Stomach smooth muscle (tissue), 2 donors: ENCODE data around the gene C1QC.
A peak's percentile ranks its signal among the peaks of the same experiment; 100 is the strongest.

Experiments
- H3K27ac ChIP-seq: one replicate; pipeline ENCODE4 v1.7.0; 2013; ENCODE audit warnings: mild to moderate bottlenecking, low read length, inconsistent platforms
- H3K27me3 ChIP-seq, 2 donors: one replicate each; pipeline ENCODE4 v1.7.0; 2013; ENCODE audit warnings: low read length in 2 of 2; ENCODE audit not compliant: insufficient read depth in 2 of 2, control insufficient read depth in 1 of 2
- H3K36me3 ChIP-seq, 2 donors: one replicate each; pipeline ENCODE4 v1.7.0; 2013; ENCODE audit warnings: low read length in 2 of 2; ENCODE audit not compliant: control insufficient read depth in 2 of 2, insufficient read depth in 2 of 2
- H3K4me1 ChIP-seq: one replicate; pipeline ENCODE4 v1.7.0; 2013; ENCODE audit warnings: low read length; ENCODE audit not compliant: control insufficient read depth, insufficient read depth
- H3K4me3 ChIP-seq, 2 donors: one replicate each; pipeline ENCODE4 v1.7.0; 2013; ENCODE audit warnings: low read length in 2 of 2
- H3K9ac ChIP-seq, 2 donors: one replicate each; pipeline ENCODE4 v1.7.0; 2013; ENCODE audit warnings: low read length in 2 of 2, mild to moderate bottlenecking in 1 of 2
- H3K9me3 ChIP-seq, 2 donors: one replicate each; pipeline ENCODE4 v1.7.0; 2013; ENCODE audit warnings: low read length in 2 of 2; ENCODE audit not compliant: control insufficient read depth in 2 of 2
- donor health status: healthy.
- donor health status: Pancreatic carcinoma.

The C1QC gene

GRCh38 chr1:22636353-22636752 lies 7.1 kb upstream of the C1QC start, which contains the start of gene C1QA:
C1QA (plus strand) TSS chr1:22636628; CDS start chr1:22637617, 989 bp downstream.
- H3K27ac ChIP-seq: no peak within 1 kb of the TSS

GRCh38 chr1:22636927-22637326 lies 6.5 kb upstream of the C1QC start:
- H3K4me1 ChIP-seq: peaks cover 3% of the 10 kb centered on the region
- no peak overlapping the region for H3K9ac ChIP-seq
- H3K27me3 ChIP-seq: peaks cover 10 to 16% of the 10 kb centered on the region in 2 donors
- no peaks in the 10 kb centered on the region for H3K36me3 ChIP-seq
- H3K27ac ChIP-seq: no peak overlapping the region
- H3K9me3 ChIP-seq: no peaks in the 10 kb centered on the region
- H3K4me3 ChIP-seq: peak overlapping the region in 1 of 2 donors; percentile 40

More at GRCh38 chr1:22636353-22636752, 7.1 kb upstream of the C1QC start, which contains the start of gene C1QA:
- Histone ChIP-seq H3K9ac (peak within 1 kb of the TSS in 1 of 2 donors; percentile 20), H3K36me3 (no peaks in the 10 kb centered on the region), H3K4me3 (peak within 1 kb of the TSS in 1 of 2 donors; percentile 40), H3K9me3 (no peaks in the 10 kb centered on the region), H3K4me1 (no peaks in the 10 kb centered on the region), H3K27me3 (peaks cover 7 to 16% of the 10 kb centered on the region in 2 donors)

- no peak overlapping the region for H3K9ac ChIP-seq
- H3K36me3 ChIP-seq: no peaks in the 10 kb centered on the region
- peaks cover 3% of the 10 kb centered on the region for H3K4me1 ChIP-seq
- no peaks in the 10 kb centered on the region for H3K9me3 ChIP-seq
- H3K4me3 ChIP-seq: peak overlapping the region in 1 of 2 donors; percentile 40
- peaks cover 10 to 19% of the 10 kb centered on the region in 2 donors for H3K27me3 ChIP-seq
- no peak overlapping the region for H3K27ac ChIP-seq
Observed at GRCh38 chr1:22637907-22638445, 5.5 kb upstream of the C1QC start.

GRCh38 chr1:22638476-22639234 lies 4.8 kb upstream of the C1QC start:
- H3K9ac ChIP-seq: no peak overlapping the region
- no peak overlapping the region for H3K27ac ChIP-seq
- peaks cover 3% of the 10 kb centered on the region for H3K4me1 ChIP-seq
- no peaks in the 10 kb centered on the region for H3K36me3 ChIP-seq
- no peak overlapping the region for H3K4me3 ChIP-seq
- H3K9me3 ChIP-seq: no peaks in the 10 kb centered on the region
- peaks cover 10 to 19% of the 10 kb centered on the region in 2 donors for H3K27me3 ChIP-seq

GRCh38 chr1:22639286-22639685 lies 4.1 kb upstream of the C1QC start:
- Histone ChIP-seq H3K27ac (no peak overlapping the region), H3K4me3 (no peak overlapping the region), H3K9me3 (no peaks in the 10 kb centered on the region), H3K36me3 (no peaks in the 10 kb centered on the region), H3K4me1 (peaks cover 3% of the 10 kb centered on the region), H3K27me3 (peaks cover 10 to 19% of the 10 kb centered on the region in 2 donors), H3K9ac (no peak overlapping the region)

- no peak overlapping the region for H3K27ac ChIP-seq
Observed at GRCh38 chr1:22641247-22641646, 2.2 kb upstream of the C1QC start.

GRCh38 chr1:22641906-22642636 lies 1.4 kb upstream of the C1QC start:
- H3K9me3 ChIP-seq: no peaks in the 10 kb centered on the region
- peaks cover 3% of the 10 kb centered on the region for H3K4me1 ChIP-seq
- H3K27ac ChIP-seq: no peak overlapping the region
- H3K27me3 ChIP-seq: peaks cover 9 to 14% of the 10 kb centered on the region in 2 donors
- H3K36me3 ChIP-seq: no peaks in the 10 kb centered on the region
- H3K4me3 ChIP-seq: peak overlapping the region in 1 of 2 donors; percentile 29
- no peak overlapping the region for H3K9ac ChIP-seq

More at GRCh38 chr1:22641247-22641646, 2.2 kb upstream of the C1QC start:
- Histone ChIP-seq H3K4me3 (no peak overlapping the region), H3K27me3 (peaks cover 10 to 14% of the 10 kb centered on the region in 2 donors), H3K4me1 (peaks cover 3% of the 10 kb centered on the region), H3K9me3 (no peaks in the 10 kb centered on the region), H3K9ac (no peak overlapping the region), H3K36me3 (no peaks in the 10 kb centered on the region)

- no peak overlapping the region for H3K4me3 ChIP-seq
Observed at GRCh38 chr1:22643928-22644327, 495 bp downstream of the C1QC start.

GRCh38 chr1:22645931-22646330 lies 2.5 kb downstream of the C1QC start:
- Histone ChIP-seq H3K4me1 (peaks cover 3% of the 10 kb centered on the region), H3K27me3 (peaks cover 3 to 14% of the 10 kb centered on the region in 2 donors), H3K27ac (no peak overlapping the region), H3K36me3 (no peaks in the 10 kb centered on the region), H3K9ac (peak overlapping the region in 1 of 2 donors; percentile 4), H3K4me3 (no peak overlapping the region), H3K9me3 (no peaks in the 10 kb centered on the region)

More at GRCh38 chr1:22643928-22644327, 495 bp downstream of the C1QC start:
- Histone ChIP-seq H3K4me1 (peaks cover 3% of the 10 kb centered on the region), H3K36me3 (no peaks in the 10 kb centered on the region), H3K27ac (no peak overlapping the region), H3K9me3 (no peaks in the 10 kb centered on the region), H3K27me3 (peaks cover 3 to 11% of the 10 kb centered on the region in 2 donors), H3K9ac (no peak overlapping the region)

- no peaks in the 10 kb centered on the region for H3K36me3 ChIP-seq
- no peak overlapping the region for H3K4me3 ChIP-seq
- no peaks in the 10 kb centered on the region for H3K9me3 ChIP-seq
- H3K27ac ChIP-seq: no peak overlapping the region
- H3K27me3 ChIP-seq: peaks cover 3 to 9% of the 10 kb centered on the region in 2 donors
- no peak overlapping the region for H3K9ac ChIP-seq
- H3K4me1 ChIP-seq: peaks cover 3% of the 10 kb centered on the region
Observed at GRCh38 chr1:22646384-22646783, 3.0 kb downstream of the C1QC start.
